Measurements from ENCODE around the gene ZNF576.
A peak's percentile ranks its signal among the peaks of the same experiment; 100 is the strongest.
"Not testable (repeated sequence)": the region's sequence is repeated elsewhere in the genome, so short reads cannot be mapped to it uniquely, and the experiment has no call there.

Gene ZNF576

DNA sequence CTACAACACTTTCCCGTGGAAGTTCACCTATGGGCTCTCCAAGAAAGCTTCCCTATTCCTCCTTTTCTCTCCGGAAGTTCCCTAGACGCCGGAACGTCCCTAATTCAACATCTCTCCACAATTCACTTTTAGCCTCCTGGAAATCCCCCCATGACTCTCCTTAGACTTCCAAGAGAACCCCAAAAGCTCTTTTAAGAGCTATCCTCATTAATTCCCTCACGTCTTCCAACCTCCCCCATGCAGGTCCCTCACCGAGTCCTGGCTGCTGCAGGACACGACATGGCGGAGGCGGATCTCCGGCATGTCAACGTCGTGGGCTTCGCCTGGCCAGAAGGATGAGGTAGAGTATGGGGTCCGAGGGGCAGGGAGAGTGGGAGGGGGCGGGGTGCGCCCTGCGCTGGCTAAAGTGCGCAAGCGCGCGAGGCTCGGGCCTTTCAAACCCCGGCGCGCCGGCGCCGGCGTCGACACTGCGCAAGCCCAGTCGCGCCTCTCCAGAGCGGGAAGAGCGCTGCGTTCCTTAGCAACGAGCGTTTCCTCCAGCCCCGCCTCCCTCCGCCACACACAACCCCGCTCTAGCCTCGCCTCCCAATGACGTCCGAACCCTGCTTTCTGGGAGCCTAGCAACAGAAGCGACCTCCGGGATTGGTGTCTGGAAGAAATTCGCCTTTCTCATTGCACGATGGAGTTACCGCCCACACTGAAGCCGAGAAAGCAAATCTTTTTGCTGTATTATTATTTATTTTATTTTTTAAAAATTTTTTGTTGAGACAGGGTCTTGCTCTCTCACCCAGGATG is 21.0 kb upstream of the ZNF576 start, which contains the start of the genes PINLYP and XRCC1:
Gene PINLYP (plus strand): TSS at position 646 of the 795 bp plus-strand sequence. CDS start 1,391 bp downstream, outside the sequence.
Gene XRCC1 (minus strand): TSS at position 372 of the 795 bp plus-strand sequence. CDS start 69 bp downstream, at position 303.
- peak; percentile 97 for DNase-seq (ENCODE audit: low spot score)

DNA sequence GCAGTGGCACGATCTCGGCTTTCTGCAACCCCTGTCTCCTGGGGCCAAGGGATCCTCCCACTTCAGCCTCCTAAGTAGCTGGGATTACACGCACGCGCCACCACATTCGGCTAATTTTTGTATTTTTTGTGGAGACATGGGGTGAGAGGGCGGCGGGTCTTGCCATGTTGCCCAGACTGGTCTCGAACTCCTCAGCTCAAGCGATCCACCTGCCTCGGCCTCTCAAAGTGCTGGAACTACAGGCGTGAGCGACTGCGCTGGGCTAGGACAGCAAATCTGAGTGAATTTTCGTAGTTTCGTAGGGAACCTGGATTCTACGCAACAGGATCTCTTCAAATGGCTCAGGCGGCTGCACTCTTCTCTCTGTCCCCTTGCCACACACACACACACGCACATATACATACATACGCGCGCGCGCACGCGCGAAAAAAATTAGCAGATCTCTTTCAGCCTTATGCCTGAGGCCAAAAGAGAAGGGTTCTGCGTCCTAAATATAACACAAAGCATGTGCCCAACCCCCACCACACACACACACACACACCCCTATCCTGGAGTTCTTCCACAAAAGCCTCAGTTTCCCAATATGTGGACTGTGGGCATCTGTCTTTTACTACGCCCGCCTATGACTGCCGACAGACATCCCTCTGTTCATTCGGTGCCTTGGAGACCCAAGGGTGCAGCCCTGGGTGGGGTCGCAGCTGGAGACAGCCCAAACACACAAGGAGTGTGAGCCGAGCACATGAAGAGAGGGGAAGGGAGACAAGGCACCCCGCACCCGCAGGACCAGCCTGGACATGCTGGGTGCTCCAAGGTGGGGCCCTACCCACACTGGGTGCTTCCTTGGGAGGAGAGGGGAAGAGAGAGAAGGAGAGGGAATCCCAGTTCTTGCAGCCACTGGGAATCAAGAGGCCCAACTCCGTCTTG is 20.2 kb upstream of the ZNF576 start:
- no peak for DNase-seq (ENCODE audit: low spot score)

DNA sequence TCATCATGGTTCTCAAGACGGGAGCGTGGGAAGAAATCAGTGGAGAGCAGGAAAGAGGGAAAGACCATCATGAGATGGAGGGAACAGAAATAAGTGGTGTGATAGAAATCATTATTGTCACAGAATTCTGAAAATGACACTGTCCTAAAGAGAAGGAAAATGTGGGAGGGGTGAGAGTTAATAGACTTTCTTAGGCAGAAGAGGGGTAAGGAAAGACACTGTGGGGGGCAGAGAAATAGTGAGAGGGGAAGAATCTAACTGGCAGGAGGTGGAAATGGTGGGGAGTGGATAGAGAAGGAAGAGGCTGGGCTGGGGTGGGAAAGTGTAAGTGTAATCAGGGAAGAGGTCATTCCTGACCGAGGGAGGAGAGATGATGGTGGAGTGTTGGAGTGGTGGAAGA is 17.6 kb upstream of the ZNF576 start:
- no peak for DNase-seq (ENCODE audit: low spot score)

DNA sequence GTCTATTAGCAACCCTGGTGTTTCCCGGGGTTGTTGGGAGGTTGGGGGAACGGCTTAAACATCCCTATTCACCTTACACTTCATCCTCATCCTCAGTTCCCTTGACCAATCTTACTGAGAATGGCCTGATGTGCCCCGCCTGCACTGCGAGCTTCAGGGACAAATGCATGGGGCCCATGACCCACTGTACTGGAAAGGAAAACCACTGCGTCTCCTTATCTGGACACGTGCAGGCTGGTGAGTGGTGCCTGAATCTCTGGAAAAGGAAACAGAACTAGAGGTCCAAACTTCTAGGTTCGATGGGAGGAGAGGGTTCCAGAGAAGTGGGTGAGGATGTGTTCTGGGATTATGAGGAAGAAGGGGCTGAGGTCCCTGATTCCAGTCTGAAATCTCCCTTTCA is 14.9 kb upstream of the ZNF576 start:
- no peak for DNase-seq (ENCODE audit: low spot score)

DNA sequence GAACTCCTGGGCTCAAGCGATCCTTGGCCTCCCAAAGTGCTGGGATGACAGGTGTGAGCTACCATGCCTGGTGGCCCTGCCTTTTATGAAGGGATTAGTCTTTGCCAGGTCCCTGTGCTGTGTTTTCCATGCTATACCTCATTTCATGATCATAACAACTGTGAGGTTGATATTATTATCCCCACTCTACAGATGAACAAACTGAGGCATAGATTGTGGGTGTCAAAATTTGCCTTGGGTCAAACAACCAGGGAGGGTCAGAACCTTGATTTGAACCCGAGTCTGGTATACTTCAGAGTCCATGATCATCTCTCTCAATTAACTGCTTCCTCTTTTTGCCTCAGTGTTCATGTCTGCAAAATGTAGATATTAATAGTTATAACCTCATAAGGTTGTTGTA is 13.9 kb upstream of the ZNF576 start:
- no peak for DNase-seq (ENCODE audit: low spot score)

DNA sequence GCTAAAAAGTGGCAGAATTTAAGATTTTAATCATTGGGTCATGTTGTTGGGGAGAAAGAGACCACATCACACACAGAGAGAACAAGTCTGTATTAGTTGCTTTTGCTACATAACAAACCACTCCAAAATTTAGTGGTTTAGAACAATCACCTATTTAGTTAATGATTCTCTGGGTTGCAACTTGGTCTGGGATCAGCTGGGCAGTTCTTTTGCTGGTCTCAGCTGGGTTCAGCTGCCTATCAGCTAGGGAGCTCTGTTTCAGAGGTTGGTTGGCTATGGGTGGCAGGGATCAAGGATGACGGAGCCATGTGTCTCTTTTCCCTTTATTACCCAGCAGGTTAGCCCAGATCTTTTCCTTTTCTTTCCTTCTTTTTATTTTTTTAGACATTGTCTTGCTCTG is 11.9 kb upstream of the ZNF576 start:
- no peak for DNase-seq (ENCODE audit: low spot score)

GRCh38 chr19:43586346-43586745 is 10.0 kb upstream of the ZNF576 start:
- DNase-seq (ENCODE audit: low spot score): no peak

DNA sequence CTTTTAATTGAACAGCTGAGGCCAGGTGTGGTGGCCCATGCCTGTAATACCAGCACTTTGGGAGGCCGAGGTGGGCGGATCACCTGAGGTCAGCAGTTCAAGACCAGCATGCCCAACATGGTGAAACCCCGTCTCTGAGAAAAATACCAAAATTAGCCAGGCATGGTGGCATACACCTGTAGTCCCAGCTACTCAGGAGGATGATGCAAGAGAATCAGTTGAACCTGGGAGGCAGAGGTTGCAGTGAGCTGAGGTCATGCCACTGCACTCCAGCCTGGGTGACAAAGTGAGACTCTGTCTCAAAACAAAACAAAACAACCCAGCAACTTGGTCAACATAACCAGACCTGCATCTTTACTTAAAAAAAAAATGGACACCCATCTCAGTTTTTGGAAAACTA is 9.4 kb upstream of the ZNF576 start:
- DNase-seq (ENCODE audit: low spot score): not testable (repeated sequence)

- DNase-seq (ENCODE audit: low spot score): no peak
Observed at GRCh38 chr19:43589277-43589676, 7.1 kb upstream of the ZNF576 start.

DNA sequence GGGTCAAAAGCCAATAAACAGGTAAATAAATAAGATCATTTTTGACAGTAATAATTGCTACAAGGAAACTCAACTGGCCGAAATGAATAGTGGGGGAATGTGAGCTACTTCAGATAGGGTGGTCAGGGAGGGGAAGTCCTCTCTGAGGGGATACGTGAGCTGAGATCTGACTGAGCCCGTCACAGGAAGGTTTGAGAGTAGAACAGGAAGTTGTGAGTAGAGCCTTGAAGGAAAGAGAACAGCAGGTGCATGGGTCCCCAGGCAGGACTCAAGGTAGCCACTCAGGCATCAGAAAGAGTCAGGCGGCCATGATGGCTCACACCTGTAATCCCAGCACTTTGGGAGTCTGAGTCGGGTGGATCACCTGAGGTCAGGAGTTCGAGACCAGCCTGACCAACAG is 6.7 kb upstream of the ZNF576 start:
- no peak for DNase-seq (ENCODE audit: low spot score)

DNA sequence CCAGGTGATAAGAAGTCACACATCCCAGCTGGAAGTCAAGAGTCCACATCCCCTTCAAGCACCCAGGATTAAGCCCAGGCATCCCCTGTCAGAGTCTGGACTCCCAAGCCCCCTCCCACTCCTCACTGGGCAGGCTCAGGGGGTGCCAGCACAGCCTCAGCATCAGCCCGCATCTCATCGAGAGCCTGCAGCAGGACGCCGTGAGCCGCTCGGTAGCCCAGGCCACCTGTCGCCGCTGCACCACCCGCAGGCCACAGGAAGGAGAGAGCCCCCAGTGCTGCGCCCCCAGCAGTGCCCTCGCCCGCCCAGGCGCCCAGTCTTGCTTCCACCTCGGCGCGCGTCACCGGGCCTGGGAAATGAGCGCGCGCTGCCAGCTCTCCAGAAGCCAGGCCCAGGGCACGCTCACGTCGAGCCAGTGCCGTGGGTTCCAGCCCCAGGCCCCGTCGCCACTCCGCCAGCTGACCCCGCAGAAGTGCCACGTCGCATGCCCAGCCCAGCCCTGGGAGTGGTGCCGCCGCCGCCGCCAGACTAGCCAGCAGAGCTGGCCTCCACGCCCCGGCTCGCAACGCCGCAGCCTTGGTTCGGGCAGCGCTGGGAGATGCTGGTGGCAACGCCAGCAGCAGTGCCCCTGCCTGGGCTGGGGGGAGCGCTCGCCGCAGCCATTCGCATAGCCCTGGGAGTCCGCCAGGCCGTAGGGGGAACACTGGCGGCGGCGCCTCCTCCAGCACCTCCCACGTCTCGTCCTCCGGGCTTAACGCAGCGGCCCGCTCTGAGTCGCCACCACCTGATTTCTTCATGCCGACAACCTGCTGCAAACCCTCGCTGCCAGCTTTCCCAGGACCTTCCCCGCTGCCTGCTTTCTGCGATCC is 4.3 kb upstream of the ZNF576 start:
- DNase-seq (ENCODE audit: low spot score): no peak

DNA sequence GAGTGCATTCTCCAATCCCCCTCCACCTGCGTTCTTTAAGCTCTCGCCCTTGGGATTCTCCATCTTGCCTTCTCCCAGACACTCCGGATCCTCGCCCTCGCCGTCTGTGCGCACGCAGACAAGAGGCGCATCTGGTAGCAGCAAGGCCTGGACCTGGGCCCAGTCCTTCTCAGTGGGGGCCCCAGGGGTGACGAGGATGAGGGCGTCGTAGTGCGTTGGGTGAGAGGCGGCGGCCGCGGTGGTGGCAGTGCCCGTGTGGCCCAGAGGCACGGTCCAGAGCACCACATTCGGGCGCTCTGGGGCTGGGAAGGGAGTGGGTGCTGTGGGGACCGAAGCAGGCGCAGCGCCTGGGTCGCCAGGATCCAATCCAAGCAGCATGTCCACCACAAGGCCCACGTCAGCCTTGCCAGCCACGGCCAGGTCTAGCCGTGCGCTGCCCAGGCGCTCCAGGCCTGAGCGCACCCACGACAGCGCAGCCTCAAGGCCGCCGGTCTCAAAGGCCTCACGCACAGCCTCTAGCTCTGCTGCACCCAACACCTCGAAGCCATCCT is 3.5 kb upstream of the ZNF576 start:
- DNase-seq (ENCODE audit: low spot score): no peak

- DNase-seq (ENCODE audit: low spot score): no peak
Observed at GRCh38 chr19:43594081-43594697, 2.2 kb upstream of the ZNF576 start.

GRCh38 chr19:43594710-43595604 is 1.4 kb upstream of the ZNF576 start:
- DNase-seq (ENCODE audit: low spot score): peak; percentile 49

DNA sequence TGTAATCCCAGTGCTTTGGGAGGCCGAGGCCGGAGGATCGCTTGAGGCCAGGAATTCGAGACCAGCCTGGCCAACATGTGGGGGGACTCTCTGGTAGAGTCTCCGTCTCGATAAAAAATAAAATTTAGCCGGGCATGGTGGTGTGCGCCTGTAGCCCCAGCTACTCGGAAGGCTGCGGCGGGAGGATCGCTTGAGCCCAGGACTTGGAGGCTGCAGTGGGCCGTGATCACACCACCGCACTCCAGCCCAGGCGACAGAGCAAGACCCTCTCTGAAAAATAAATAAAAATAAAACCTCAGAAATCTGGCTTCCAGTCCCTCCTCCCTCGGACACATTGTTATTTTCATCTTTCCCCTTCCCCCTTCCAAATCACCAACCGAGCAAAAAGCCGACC is 793 bp upstream of the ZNF576 start:
- no peak for DNase-seq (ENCODE audit: low spot score)

DNA sequence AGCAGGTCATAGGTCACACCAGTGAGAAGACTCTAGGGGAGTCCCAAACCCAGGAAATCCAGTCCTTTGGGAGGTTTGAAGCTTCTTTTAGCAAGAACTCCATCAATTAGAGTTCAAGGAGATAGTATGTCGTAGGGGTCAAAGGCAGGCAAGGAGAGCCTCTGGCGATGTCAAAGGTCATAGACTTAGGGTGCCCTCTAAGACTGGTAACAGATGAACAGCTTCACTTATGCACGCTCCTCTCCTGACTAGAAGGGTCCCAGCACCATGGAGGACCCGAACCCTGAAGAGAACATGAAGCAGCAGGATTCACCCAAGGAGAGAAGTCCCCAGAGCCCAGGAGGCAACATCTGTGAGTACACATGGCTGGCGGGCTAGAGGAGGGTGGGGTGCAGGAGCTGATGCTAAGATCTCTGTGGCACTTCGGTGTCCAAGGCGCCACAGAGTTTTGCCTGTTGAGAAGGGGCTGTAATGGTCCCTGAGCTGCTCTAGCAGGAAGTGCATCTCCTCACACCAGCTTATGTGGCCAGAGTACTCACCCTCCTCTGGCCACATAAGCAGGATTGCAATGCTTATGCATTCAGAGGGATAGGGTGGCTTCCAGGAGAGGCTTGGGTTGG is 557 bp downstream of the ZNF576 start:
- DNase-seq (ENCODE audit: low spot score): no peak

GRCh38 chr19:43597876-43598275 is 1.5 kb downstream of the ZNF576 start:
- DNase-seq (ENCODE audit: low spot score): no peak

DNA sequence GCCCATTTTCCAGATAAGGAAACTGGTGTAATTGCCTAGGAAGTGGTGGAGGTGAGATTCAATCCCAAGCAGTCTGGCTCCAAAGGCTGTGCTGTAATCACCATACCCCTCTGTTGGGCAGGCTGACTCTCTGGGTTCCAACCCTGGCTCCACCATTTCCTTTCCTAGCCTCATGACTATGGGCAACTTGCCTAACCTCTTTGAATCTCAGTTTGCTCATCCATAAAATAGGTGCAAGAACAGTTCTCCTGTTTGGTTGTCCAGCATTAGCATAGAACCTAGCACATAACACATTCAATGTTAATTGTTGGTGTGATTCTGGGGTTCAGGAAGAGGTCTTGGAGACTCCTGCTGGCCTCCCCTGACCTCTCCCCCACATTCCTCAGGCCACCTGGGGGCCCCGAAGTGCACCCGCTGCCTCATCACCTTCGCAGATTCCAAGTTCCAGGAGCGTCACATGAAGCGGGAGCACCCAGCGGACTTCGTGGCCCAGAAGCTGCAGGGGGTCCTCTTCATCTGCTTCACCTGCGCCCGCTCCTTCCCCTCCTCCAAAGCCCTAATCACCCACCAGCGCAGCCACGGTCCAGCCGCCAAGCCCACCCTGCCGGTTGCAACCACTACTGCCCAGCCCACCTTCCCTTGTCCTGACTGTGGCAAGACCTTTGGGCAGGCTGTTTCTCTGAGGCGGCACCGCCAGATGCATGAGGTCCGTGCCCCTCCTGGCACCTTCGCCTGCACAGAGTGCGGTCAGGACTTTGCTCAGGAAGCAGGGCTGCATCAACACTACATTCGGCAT is 2.2 kb downstream of the ZNF576 start:
- no peak for DNase-seq (ENCODE audit: low spot score)
